Measurements from ENCODE around the gene MMEL1.
"Not testable (repeated sequence)": the region's sequence is repeated elsewhere in the genome, so short reads cannot be mapped to it uniquely, and the experiment has no call there.

DNA sequence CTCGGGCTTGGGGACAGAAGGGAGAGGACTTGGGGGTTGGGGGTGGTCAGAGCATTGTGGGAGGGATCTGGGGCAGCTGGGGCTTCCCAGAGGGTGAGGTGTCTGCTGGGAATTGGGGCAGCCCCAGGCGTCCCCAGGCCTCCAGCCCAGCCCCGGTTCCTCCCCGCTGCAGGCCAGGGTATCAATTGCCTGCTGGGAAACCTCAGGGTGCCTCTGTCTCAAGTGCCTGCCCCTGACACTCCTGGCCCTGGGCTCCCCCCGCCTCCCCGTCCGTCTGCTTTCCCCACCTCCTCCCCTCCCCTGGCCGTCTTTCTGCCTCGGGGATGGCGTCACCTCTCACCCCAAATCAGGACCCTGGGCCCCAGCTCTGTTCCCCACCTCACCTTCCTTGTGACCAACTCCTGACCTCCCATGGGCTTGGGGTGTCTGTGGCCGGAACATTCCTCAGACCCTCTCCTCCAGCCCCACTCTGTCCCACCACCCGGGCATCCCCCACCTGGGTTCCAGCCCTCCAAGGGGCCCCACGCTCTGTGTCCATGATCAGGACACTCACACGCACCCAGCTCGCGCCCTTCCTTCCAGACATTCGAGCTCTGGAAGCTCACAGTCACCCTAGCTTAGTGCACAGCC is 64.5 kb downstream of the MMEL1 start:
- TF ChIP-seq, protein P1, sequence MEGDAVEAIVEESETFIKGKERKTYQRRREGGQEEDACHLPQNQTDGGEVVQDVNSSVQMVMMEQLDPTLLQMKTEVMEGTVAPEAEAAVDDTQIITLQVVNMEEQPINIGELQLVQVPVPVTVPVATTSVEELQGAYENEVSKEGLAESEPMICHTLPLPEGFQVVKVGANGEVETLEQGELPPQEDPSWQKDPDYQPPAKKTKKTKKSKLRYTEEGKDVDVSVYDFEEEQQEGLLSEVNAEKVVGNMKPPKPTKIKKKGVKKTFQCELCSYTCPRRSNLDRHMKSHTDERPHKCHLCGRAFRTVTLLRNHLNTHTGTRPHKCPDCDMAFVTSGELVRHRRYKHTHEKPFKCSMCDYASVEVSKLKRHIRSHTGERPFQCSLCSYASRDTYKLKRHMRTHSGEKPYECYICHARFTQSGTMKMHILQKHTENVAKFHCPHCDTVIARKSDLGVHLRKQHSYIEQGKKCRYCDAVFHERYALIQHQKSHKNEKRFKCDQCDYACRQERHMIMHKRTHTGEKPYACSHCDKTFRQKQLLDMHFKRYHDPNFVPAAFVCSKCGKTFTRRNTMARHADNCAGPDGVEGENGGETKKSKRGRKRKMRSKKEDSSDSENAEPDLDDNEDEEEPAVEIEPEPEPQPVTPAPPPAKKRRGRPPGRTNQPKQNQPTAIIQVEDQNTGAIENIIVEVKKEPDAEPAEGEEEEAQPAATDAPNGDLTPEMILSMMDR (conservative IDR thresholded peaks at IDR 0.05 in 1 of 2, IDR thresholded peaks at IDR 0.05 in 1 of 2; ENCODE audit: low read depth in 1 of 2, low read length in 2 of 2): not testable (repeated sequence)
- TF ChIP-seq EZH2 (IDR thresholded peaks at IDR 0.05; ENCODE audit: low read length, missing control alignments): not testable (repeated sequence)

All from fibroblast of lung (primary cell).